EL (cell line): ENCODE results near the gene C11orf87.

Experiments used
- DNase-seq: peaks from one replicate; pipeline ENCODE4 v3.0.0-alpha.2; 2016

Gene C11orf87

DNA sequence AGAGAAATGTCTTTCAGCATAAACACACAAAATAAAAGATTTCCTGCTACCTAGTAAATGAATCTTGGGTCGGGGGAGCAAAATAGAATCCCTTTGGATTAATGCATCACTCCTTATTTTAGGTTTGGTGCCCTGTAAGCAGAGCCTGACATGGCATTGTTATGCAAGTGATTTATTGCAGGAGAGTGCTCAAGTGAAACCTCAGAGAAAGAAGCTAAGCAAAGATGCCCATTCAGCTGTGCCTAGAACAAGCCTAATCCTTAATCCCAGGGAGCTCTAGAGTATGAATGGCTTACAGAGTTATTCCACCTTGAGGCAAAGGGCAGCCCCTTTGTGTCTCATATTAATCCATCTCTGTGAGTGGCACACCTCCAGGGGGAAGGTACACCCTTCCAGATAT lies 21.1 kb downstream of the C11orf87 start:
- DNase-seq, result no peak

GRCh38 chr11:109454857-109455256 lies 32.9 kb downstream of the C11orf87 start:
- no peak for DNase-seq
